HG03095 (cell line): ENCODE results near the gene DPP6.

Experiments
- ATAC-seq: cut with Tn5 transposase; IDR thresholded peaks from one replicate; pipeline ENCODE4 v1.9.1; 2021; ENCODE audit warnings: moderate library complexity; ENCODE audit not compliant: unreplicated experiment

Gene DPP6

GRCh38 chr7:154746571-154747360 is 694.6 kb downstream of the DPP6 start:
- ATAC-seq = no peak

GRCh38 chr7:154748089-154748786 is 696.0 kb downstream of the DPP6 start:
- ATAC-seq = no peak

DNA sequence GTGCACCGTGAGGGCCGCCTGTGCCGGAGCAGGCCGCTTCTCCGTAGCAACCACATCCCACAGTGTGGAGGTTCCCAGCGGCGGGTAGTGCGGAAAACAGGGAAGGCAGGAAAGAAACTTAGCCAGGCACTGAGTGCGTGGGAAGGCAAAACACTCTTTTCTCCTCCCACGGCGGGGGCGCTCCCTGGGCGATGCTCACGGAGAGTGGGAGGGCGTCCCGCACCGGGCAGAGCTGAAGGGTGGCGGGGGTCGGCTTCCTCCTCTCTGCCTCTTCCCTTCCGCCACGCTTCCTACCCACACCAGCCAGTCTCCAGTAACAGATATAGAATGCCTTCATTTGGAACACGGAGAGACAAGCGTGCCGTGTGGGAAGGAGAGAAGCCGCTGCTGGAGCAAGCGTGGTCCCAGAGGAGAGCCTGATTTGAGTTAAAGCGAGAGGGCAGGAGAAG is 698.2 kb downstream of the DPP6 start:
- ATAC-seq = no peak

DNA sequence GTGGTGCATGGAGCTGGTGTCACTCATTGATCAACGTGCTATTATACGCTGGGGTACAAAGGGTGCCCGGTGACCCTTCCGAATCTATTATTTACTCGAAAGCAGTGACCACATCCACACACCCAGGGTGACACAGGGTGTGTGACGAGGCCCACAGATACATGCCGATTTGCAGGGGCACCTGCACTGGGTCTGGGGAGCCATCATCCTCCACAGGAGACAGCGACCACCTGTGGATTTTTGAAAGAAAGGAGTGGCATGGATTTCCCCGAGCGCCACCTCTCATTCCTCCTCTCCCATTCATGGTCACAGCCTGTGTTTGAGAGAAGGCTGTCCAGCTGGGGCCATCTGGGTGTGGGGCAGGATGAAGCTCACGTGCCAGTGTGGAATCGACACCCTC is 701.0 kb downstream of the DPP6 start:
- no peak for ATAC-seq

DNA sequence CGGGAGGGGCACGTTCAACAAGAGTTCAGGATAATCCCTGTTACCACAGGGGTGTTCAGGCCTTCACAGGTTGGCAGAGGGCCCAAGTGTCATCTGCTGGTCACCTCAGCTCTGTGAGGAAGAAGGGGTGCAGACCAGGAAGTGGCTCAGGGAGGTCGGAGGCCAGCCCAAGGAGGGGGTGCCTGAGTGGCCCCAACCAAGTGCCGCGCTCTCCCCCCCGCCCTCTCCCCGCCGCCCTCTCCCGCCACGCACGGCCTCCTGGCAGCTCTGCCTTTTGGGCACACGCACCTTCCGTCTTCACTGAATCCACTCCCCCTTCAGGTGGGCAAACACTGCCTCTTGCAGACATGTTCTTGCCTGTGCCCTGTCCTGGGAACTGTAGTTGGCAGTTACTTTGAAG is 705.6 kb downstream of the DPP6 start:
- ATAC-seq = no peak

DNA sequence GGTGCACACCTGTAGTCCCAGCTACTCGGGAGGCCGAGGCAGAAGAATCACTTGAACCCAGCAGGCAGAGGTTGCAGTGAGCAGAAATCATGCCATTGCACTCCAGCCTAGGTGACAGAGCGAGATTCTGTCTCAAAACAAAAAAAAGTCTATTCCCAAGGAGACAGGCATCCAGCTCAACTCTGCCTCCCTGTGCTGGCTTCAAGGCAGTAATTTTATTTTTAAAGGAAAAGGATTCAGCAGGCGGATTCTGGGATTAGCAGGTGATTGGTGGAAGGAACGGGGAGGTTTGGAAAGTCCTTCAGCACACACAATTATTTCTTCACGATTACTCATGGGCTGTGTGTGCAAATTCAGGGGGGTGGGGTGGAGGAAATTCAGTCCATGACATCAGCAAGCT is 707.8 kb downstream of the DPP6 start:
- no peak for ATAC-seq

DNA sequence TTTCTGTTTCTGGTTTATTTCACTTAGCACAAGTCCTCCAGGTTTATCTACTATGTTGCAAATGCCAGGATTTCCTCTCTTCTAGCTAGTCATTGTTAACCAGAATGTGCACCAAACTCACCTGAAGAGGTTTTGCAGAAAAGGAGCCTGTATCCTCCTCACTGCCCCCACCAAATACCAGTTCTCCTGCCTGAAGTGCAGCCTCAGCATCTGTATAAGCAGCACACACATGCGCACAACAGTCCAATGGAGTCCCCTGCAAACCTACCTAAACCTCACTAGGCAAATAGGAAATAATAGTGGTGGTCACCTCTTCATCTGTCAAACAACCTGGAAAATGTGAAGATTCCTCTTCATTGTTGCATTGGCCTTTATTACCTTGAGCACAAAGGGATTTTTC is 712.9 kb downstream of the DPP6 start:
- ATAC-seq = no peak

DNA sequence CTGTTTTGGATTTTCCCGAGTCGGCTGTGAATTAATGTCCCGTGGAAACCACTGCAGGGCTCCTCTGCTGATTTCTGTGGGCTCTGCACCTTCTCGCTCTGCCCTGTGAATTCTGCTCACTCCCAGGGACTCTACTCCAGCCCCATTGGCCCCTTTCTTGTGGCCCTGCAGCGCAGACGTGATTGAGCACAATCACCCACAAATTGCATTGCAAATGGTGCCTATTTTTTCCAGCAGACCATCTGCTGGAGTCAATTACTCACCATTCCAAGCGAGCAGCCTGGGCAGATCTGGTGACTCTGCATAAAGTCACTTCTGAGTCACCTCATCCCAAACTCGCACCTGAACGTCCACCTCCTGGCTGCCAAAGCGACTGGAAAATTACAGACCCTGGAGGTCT is 714.9 kb downstream of the DPP6 start:
- ATAC-seq = no peak

GRCh38 chr7:154767821-154768415 is 715.7 kb downstream of the DPP6 start:
- no peak for ATAC-seq

- ATAC-seq = no peak
Observed at GRCh38 chr7:154769001-154769400, 716.8 kb downstream of the DPP6 start.

- no peak for ATAC-seq
Observed at GRCh38 chr7:154769527-154769926, 717.3 kb downstream of the DPP6 start.

- no peak for ATAC-seq
Observed at GRCh38 chr7:154770361-154770760, 718.2 kb downstream of the DPP6 start.

- ATAC-seq = no peak
Observed at GRCh38 chr7:154770962-154771361, 718.8 kb downstream of the DPP6 start.

DNA sequence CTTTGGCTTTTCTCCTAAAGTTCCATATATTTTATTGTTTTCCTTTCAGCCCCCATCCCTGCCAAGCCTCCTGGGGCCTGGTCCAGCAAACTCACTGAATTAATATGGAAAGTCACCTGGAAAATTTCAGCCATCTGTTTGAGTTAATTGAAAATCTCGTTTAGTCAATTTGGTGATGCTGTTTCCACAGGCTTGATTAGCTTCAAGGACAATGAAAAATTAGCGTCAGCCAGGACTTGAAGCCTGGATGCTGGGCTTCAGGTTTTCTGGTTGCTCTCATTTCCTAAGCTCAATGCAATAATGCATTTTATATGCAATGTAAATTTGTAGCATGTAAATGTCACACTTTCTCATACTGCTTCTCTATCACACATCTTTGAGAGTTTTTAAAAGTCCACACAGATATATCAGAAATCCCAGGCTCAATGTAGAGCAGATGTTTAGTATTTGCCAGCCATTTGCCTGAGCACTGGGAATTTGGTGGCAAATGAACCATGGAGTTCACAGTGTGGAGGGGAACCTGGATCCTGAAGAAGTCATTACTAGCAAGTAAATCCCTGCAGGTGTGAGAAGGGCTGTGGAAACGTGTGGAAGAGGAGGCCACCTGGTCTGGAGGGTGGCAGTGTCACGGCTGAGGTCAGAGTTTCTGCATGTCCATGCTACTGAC is 722.2 kb downstream of the DPP6 start:
- ATAC-seq = no peak

DNA sequence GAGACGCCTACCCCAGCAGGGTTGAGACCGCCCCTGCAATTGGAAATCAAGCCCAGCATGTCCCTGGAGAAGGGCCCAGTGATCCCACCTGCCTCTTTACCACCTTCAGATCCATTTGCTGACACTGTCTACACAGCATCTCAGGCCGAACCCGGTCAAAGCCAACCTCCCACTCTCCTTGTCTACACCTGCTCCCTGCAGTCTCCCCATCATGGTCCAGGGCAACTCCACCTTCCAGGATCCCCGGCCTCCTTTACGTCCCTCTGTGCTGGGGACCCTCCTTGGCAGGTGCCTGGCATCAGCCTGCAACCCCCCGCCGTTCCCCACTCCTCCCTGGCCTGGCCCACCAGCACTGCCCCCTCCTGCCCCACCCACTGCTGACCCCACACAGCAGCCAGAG is 723.5 kb downstream of the DPP6 start:
- no peak for ATAC-seq

GRCh38 chr7:154776350-154776749 is 724.2 kb downstream of the DPP6 start:
- no peak for ATAC-seq

- ATAC-seq = no peak
Observed at GRCh38 chr7:154777023-154777422, 724.8 kb downstream of the DPP6 start.

GRCh38 chr7:154777489-154777888 is 725.3 kb downstream of the DPP6 start:
- no peak for ATAC-seq

GRCh38 chr7:154777908-154778307 is 725.7 kb downstream of the DPP6 start:
- no peak for ATAC-seq

- ATAC-seq = no peak
Observed at GRCh38 chr7:154781369-154782303, 729.4 kb downstream of the DPP6 start.
